Cerebellar cortex (tissue), 1 donor: ENCODE data around the gene CSMD2.
A peak's percentile ranks its signal among the peaks of the same experiment; 100 is the strongest.

Experiments
- DNase-seq: peaks from one replicate; pipeline ENCODE4 v3.0.0-alpha.2; 2015; ENCODE audit warnings: low spot score

Gene CSMD2

DNA sequence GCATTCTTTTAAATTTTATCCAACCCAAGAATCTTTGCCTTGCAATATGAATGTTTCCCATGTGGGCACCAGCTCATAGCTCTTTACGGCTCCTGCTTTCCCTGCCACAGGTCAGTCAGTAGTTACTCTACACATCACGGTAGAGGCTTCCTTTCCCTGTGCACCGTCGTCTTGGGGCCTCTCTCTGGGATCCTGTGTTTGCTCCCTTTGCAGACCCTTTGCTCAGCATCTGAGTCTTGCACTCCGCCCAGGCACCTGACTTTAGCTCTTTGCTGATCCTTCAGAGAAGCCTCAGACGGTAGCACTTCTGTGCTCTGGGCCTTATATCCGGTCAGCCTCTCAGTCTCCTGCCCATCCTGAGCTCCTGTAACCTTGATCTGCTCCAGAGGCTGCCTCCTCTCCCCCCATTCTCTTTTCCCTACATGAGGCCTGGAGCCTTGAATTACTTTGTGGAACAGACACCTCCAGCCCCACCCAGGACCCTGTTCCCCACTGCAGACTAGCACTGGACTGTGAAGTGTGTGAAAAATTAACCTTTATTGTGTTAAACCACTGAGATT is 484.7 kb downstream of the CSMD2 start:
- no peak for DNase-seq

DNA sequence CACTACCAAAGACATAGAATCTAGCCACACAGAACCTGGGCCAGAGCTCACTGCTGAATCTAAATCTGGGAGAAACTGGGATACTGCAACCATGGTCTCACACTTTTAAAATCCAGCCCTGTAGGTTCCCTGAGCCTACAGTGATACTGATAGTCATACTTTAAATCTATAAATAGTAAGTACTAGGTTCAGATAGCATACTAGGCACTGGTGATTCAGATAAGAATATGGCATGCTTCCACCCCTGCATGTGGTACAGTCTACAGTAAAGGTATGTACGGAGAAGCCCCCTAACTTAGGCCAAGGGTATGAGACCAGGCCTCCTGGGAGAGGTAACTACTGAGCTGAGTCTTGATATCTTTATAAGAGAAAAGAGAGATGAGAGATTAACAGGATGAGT is 494.5 kb downstream of the CSMD2 start:
- no peak for DNase-seq

DNA sequence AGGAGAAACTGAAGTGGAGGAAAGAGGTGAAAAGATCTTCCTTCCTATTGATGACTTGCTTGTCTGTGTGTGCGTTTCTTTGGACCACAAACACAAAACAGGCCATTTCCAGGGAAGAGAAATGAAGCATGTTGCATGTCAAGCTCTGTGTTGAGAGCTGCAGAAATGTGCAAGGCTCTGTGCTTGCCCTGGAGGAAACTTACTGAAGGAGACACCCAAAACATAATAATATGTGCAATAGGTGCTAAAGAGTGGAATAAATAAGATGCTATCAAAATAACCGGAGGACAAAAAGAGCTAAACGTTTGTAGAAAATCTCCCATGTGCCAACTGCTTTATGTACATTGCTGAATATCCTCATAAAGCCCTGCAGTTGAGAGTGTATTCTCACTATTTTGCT is 496.3 kb downstream of the CSMD2 start:
- DNase-seq = no peak

DNA sequence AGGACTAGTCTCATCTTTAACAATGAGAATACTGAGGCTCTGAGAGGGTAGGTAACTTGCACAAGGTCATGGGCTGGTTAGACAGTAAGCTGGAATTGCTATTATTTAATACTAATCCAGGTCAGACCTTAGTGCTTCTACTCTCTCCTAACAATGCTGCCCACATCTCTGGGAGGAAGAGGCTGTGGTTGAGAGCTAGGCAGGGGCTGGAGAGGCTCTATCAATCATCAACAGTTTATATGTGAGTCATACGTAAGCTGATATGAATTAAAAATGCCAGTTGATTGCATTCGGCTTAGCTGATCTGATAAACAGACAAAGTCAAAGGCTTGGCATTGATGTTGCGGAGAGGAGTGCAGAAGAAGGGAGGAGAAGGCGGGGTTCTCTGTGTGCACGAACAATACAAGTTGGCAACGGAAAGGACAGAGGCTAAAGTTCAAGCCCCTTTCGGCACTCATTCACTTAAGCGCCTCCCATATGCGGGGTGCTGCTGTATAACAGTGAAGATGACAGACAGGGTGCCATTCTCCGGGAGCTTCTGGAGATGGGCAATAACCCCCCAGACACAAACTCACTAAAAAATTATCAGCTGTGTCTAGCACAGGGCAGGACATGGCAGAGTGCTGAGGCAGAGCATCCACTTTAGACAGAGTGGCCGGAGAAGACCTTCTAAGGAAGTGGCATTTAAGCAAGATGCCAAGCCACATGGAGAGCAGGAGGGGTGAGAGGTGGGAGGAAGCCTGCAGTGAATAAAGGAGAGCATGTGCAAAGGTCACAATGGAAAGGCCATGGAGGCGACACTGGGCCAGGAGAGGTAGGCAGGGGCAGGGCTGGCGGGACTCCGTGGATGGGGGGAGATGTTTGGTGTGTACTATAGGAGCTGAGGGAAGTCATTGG is 497.4 kb downstream of the CSMD2 start:
- no peak for DNase-seq

DNA sequence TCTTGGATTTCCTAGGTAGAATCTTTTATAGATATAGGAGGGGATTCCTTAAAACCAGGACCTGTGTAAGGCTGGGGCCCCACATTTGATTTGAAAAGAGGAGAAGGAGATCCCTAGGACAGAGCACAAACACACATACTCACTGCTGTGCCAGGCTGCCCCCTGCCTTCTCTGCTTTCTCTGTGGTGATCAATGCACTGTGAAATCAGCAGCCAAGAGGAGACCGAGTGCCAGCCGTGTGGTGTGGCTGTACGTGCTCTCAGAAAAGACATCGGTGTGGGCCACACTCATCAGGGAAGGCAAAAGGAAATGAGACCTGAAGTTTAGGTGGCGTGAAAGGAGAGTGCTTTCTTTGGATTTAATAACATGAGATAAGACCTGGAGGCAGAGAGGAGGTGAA is 498.4 kb downstream of the CSMD2 start:
- DNase-seq = no peak

DNA sequence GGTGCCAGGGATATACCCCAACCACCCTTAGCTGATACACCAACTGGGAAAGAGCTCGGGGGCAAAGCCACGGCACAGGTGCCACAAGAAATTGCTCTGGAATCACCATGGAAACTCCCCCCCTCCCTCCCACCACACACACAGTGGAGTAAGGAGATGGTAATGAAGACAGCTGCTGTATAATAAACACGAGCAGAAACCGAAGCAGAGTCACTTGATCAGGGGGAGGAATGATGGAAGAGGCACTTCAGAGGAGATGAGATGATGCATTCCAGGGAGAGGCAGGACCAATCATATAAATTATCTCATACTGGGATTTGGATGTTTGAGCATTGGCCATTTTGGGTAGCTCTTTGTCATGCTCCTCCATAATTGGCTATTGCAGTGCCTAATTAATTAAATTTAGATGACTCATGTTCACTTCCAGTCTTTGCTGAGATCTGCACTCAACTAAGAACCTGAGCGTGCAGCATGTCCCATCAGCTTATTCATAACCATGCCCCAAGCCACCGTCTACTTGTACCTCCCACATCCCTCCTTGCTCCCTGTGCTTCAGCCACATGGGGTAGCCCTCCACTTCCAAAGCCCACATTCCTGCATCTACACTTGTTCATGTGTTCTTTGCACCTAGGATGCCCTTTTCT is 503.1 kb downstream of the CSMD2 start:
- DNase-seq = no peak

DNA sequence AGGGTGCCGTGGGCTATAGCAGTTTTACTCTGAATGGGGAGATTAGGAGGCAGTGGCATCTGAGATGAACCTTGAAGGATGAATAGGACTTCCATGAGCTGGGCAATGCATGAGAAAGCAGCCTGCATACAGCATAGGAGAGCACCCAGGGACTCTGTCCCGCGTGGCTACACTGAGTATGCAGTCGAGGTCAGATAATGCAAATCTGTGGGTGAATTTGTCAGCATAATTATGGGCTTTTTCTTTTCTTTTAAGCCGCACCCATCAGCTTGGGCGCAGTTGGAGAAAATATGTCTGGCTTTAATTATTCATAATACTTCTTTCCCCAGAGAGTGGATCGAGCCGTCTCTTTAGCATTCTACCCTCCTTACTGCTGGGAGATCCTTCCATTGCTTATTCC is 504.1 kb downstream of the CSMD2 start:
- DNase-seq = no peak

DNA sequence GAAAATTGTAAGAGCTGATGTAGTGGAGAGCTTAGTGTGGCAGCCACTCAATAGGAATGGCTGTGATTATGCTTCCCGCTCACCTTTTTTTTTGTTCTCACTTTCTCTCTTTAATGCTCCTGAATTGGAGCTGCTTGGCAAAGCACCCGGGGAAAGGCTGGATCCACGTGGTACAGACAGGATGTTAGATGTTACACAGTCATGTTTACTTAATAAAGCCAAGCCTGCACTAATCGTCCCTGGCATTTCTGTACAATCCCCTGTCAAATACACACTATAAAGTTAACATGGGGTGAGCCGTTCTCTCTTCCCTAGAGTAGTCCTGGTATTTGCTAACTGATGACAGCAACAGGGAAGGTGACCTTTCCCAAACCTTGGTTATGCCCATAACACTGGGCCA is 504.8 kb downstream of the CSMD2 start:
- DNase-seq = no peak

DNA sequence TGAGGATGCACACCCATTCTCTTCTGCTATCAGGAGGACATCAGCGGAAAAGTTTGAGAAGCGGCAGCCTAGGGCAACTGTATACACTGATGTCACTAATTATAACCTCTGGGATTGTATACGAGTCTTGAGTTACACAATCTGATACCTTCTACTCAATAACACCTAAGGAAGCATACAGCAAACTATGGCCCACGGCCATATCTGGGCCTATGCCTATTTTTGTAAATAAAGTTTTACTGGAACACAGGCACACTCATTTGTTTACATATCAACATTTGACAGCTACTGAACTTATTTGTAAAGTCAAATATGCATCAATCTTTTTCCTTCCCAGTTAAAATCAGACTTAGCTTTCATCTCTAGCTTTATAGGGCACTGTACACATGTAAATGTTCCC is 505.4 kb downstream of the CSMD2 start:
- no peak for DNase-seq

DNA sequence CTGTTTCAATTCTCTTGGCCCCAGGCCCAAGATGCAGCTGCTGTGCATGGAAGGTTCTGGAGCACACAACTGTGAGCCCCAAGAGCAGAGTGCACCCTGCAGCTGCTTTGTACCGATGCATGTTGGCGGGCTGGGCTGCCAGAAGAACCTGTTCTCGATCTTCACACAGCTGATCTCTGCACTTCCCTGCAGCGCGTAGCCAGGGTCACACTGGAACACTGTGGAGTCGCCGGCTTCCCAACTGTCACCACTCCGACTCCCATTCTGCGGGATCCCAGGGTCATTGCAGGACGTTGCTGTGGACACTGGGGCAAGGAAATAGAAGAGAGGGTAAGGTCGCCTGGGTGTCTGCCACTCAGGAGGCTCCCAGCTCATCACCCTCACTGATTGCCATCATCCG is 507.2 kb downstream of the CSMD2 start:
- DNase-seq = no peak

DNA sequence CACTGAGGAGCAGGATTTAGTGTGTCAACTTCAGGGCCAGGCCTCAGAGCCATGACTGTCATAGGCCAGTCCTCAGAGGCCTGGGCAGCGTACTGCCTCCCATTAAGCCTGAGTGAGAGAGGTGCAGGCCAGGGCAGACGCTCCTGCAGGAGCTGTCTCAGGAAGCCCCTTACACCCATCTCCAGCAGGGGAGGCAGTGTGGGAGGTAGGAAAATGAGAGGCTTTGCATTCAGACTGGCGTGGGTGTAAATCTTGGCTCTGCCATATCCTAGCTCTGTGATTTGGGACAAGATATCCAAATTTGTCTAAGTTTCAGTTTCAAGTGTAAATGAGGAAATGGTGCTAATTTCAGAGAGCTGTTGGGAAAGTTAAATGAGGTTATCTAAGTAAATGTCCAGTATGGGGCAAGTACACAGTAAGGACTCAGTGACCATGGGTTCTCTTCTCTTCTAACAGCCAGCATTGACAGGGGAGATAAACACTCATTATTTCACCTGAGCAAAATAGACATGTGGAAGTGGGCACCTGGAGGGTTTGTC is 508.5 kb downstream of the CSMD2 start:
- DNase-seq = no peak

DNA sequence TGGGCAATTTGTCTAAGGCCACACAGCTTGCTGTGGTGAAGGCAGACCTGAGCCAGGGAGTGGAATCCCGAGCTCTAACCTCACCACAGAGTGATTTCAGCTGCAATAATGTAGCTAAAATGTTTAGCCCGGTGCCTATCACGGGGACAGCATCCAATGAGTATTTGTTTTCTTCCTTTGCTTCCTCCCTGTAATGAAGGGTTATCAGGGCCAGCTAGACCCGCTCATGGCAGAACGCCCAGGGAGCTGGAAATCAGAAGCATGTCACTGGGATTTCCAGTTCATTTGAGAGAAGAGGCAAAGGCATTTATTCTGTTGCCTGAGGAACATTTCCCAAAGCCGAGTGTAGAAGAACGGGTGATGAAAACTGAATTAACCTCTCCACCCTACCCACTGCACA is 509.5 kb downstream of the CSMD2 start:
- DNase-seq = no peak

DNA sequence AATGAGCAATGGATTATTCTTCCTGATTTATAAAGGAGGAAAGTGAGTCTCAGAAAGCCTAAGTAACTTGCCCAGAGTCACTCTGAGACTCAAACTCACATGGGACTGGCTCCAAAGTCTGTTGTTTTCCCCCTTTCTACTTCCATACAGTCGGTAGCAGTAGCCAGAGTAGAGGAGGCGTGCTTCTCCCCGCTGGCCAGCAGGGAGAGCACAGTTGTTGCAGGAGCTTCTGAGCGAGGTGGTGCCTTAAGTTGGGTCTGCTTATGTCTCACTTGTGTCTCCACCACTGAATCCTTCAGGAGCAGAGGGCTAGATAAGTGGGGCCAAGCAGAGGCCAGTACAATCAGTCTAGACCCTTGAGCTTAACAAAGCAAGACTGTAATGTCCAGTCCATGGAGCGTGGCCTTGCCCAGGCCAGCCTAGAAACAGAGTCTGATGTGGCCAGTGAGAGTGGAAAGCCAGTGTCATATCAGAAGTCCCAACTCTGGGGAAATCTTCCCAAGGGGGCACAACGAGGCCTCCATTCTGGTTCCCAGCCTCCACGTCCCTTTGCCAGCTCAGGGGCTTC is 510.7 kb downstream of the CSMD2 start:
- DNase-seq = no peak

DNA sequence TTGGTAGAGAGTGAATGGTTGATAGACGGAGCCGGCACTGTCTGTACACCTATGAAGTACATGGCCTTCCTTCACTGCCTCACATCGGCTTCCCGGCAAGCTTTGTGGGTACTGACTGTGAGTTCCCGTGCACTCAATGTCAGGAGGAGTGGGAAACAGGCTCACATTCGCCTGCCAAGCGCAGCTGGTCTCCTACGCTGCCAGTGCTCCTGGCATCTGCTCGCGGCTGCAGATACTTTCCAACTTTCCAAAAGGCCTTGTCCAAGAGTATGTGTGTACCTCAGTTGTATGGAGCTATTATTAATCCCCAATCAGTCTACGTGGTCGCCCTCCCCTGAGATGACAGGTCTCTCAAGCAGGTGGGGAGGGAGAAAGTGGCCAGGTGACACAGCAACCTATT is 511.8 kb downstream of the CSMD2 start:
- DNase-seq = no peak

DNA sequence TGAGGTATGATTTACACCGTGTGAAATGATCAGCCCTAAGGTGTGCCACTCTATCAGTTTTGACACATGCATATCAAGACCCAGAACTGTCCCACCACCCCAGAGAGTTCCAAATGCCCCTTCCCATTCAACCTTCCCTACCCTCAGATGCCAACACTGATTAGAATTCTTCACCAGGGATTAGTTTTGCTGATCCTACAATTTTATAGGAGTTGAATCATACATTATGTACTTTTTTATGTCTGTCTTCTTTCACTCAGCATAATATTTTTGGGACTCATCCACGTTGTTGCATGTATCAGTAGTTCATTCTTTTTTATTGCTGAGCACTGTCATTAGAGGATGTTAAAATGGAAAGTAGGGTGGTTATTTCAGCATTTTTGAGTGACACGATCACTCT is 514.3 kb downstream of the CSMD2 start:
- DNase-seq = no peak

DNA sequence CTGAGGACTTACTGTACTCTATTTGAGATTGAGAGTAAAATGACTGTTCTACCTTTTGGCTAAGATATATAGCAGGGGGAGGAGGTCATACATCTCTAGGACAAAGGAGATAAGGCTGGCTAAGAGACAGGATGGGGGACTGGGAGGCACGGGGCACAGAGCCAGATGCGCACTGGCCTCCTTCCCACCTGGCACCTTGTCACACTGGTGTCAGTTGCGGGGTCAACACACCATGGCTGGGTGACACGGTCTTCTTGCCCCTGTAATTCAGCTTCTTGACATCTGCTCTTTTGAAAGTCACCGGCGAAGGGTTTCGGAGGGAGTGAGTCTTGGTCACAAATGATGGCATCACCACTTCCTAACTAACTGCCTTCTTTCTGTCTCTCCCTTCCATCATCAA is 515.3 kb downstream of the CSMD2 start:
- no peak for DNase-seq

DNA sequence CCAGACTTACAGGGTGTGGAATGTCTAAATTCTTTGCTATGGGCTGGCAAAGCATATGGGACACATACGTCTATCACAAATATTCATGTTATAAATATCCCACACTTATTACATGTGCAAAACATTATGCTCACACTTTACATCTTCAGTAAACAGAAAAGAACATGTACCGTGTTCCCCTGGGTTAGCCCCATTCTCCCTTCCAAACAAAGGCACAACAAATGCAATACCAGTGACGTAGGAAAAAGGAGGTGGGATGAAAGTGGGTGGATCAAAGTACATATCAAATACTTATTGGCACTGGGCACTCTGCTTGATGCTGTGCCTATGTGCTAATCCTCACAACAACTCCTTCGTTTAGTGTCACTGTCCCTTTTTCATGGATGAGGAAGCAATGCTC is 521.8 kb downstream of the CSMD2 start:
- DNase-seq = no peak

DNA sequence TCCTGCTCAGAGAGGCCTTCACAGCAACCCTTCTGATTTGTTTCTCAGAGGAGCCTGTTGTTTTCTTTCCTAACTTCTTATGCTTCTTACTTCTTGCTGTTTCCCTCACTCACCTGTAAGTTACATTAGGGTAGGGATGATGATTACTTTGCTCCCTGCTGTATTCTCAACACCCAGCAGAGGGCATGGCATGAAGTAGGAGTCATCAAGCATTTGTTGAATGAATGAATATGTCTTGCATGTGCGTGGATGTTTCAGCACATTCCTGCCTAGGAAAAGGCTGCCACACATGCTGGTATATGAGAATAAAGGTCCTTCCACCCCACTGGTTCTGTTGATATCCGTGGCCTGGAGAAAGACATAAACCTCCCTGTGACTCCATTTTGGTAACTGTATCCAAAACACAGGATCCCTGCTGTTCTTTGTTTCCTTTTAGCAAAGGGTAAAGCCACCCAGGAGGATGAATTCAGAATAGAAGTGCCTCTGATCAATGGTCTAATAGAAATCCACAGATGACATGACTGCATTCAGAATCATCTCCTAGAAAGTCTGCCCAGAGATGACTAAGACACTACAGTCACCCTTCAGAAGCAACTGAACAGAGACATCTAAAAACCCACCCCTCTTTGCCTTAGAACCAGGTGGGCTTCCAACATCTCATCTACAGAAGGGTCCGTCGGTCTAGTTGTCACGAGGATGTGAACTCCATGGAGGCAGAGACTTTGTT is 523.8 kb downstream of the CSMD2 start:
- peak; percentile 26 for DNase-seq

DNA sequence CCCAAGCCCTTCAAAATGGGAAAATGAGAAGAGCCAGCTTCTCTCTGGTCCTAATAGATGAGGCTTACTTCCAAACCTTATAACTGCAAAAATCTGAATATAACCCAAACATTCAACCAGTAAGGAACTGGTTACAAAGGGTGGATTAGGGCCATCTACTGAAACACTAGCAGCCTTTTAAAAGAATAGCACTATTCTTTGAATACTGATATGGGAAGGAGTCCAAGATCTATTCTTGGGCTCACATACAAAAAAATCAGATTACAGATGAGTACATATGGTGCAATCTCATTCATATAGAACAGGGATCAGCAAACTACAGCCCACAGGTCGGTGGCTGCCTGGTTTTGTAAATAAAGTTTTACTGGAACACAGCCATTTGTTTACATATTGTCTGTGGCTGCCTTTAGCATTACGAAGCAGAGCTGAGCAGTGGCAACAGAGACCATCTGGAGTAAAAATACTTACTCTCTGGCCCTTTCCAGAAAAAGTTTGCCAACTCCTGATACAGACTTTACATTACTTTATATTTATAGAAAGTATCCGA is 524.8 kb downstream of the CSMD2 start:
- DNase-seq = no peak

DNA sequence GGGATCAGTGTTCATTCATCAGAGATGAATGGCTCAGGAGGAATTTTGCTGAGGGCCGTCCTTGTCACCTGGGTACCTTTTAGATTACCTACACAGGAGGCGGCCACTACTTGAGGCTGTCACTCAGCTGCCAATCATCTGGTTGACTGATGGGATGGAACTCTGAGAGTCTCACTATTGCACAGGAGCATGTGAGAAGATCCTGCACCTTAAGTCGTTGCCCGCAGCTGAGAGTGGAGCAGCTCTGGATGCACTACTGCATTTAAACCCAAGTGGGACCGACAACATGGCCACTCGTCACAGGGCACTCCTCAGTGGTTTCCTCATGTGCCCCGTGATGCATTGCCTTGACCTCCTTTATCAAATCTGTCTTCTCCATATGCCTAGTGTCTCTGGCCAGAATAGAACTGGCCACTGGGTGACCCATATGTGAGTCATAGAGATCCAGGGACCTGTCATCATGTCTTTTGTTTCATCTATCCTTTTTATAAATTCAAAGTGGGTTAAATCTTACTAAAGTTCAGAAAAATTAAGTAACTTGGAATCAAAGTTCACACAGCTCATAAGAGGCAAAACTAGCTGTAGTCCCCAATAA is 527.1 kb downstream of the CSMD2 start:
- no peak for DNase-seq

DNA sequence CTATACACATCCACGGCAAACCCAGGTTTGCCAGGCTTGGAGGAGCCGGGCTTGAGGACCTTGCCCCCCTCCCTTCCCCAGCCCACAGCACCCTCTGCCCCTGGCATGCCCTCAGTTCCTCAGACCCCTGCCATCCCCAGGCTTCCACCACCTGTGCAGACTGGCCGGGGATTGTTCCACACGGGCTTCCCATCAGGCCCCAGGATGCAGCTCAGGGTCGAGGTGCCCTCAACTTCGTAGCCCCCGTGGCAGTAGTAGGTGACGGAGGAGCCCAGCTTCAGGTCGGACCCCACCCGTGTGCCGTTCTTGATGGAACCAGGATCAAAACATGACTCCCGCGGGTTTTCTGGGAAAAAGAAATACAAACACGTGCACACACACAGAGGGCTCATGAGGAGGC is 528.8 kb downstream of the CSMD2 start:
- DNase-seq = no peak
